Mesothelial cell of epicardium (in vitro differentiated cells): ENCODE measurements around the gene CELA3B. TPM values are rescaled to one million over a fixed set of nuclear protein-coding genes. Genes with fewer than 3 reads are reported as not detected.
"Not testable (repeated sequence)": the region's sequence is repeated elsewhere in the genome, so short reads cannot be mapped to it uniquely, and the experiment has no call there.

ENCODE experiments used
- DNase-seq, 2 experiments: peaks; one replicate each; pipeline ENCODE4 v3.0.0; 2021; ENCODE audit warnings: low spot score in 2 of 2; ENCODE audit not compliant: unreplicated experiment in 2 of 2
- H3K27ac Mint-ChIP-seq: 2 replicates; pipeline ENCODE4 v1.8.0; 2021; ENCODE audit warnings: mixed read lengths
- H3K27me3 Mint-ChIP-seq: 2 replicates; pipeline ENCODE4 v1.8.0; 2021; ENCODE audit warnings: low read depth, mixed read lengths
- H3K36me3 Mint-ChIP-seq: 2 replicates; pipeline ENCODE4 v1.8.0; 2021; ENCODE audit warnings: mixed read lengths
- H3K4me1 Mint-ChIP-seq: 2 replicates; pipeline ENCODE4 v1.8.0; 2021; ENCODE audit warnings: mixed read lengths
- H3K4me3 Mint-ChIP-seq: 2 replicates; pipeline ENCODE4 v1.8.0; 2021; ENCODE audit warnings: mild to moderate bottlenecking, moderate library complexity, mixed read lengths
- H3K9me3 Mint-ChIP-seq: 2 replicates; pipeline ENCODE4 v1.8.0; 2021; ENCODE audit warnings: mixed read lengths
- CTCF ChIP-seq: fragments of 200-600 bp; sonication (generic); IDR thresholded peaks from one replicate; pipeline ENCODE4 v1.5.0; 2021; ENCODE audit warnings: antibody characterized with exemption; ENCODE audit not compliant: unreplicated experiment
- total RNA-seq: library from RNA; stranded (reverse); gene quantifications from 3 replicates; pipeline ENCODE4 v1.2.1, GENCODE V29; 2021

The CELA3B gene
- total RNA-seq, 1 donor from 2014 or later: not detected

GRCh38 chr1:21999645-22000044 lies 22.8 kb downstream of the CELA3B start:
- H3K4me3 Mint-ChIP-seq, DNase-seq, H3K27me3 Mint-ChIP-seq, H3K36me3 Mint-ChIP-seq, H3K4me1 Mint-ChIP-seq, H3K27ac Mint-ChIP-seq, H3K9me3 Mint-ChIP-seq: not testable (repeated sequence)

- TF ChIP-seq CTCF: no peak
- no peaks in the 10 kb centered on the region for H3K36me3 Mint-ChIP-seq
- H3K4me3 Mint-ChIP-seq: no peak within 1 kb of the TSS
- no peak for DNase-seq
- H3K9me3 Mint-ChIP-seq: no peaks in the 10 kb centered on the region
- H3K27me3 Mint-ChIP-seq: no peaks in the 10 kb centered on the region
- peaks cover 2% of the 10 kb centered on the region for H3K4me1 Mint-ChIP-seq
- no peak within 1 kb of the TSS for H3K27ac Mint-ChIP-seq
Measured at GRCh38 chr1:22001409-22001808, 24.6 kb downstream of the CELA3B start, which contains the start of gene CELA3A. Gene CELA3A, plus strand, starts transcription at chr1:22001657. Its CDS starts 18 bp downstream, at chr1:22001675.

GRCh38 chr1:22002461-22002860 lies 25.6 kb downstream of the CELA3B start:
- H3K36me3 Mint-ChIP-seq, H3K4me1 Mint-ChIP-seq, H3K9me3 Mint-ChIP-seq, DNase-seq, H3K27me3 Mint-ChIP-seq, H3K4me3 Mint-ChIP-seq, H3K27ac Mint-ChIP-seq: not testable (repeated sequence)

- H3K4me1 Mint-ChIP-seq, H3K4me3 Mint-ChIP-seq, H3K27me3 Mint-ChIP-seq, DNase-seq, H3K9me3 Mint-ChIP-seq, H3K36me3 Mint-ChIP-seq, H3K27ac Mint-ChIP-seq: not testable (repeated sequence)
Measured at GRCh38 chr1:22002875-22003274, 26.1 kb downstream of the CELA3B start.

GRCh38 chr1:22003959-22004358 lies 27.1 kb downstream of the CELA3B start:
- H3K9me3 Mint-ChIP-seq, DNase-seq, H3K27me3 Mint-ChIP-seq, H3K4me3 Mint-ChIP-seq, H3K4me1 Mint-ChIP-seq, H3K36me3 Mint-ChIP-seq, H3K27ac Mint-ChIP-seq: not testable (repeated sequence)

- H3K4me3 Mint-ChIP-seq, H3K27me3 Mint-ChIP-seq: not testable (repeated sequence)
Measured at GRCh38 chr1:22005261-22006149, 28.7 kb downstream of the CELA3B start.

GRCh38 chr1:22006736-22007135 lies 29.9 kb downstream of the CELA3B start:
- not testable (repeated sequence) for DNase-seq, H3K9me3 Mint-ChIP-seq, H3K27ac Mint-ChIP-seq, H3K4me3 Mint-ChIP-seq, H3K4me1 Mint-ChIP-seq, H3K36me3 Mint-ChIP-seq, H3K27me3 Mint-ChIP-seq

More at GRCh38 chr1:22005261-22006149, 28.7 kb downstream of the CELA3B start:
- not testable (repeated sequence) for H3K4me1 Mint-ChIP-seq, H3K9me3 Mint-ChIP-seq, H3K36me3 Mint-ChIP-seq, H3K27ac Mint-ChIP-seq, DNase-seq

- H3K9me3 Mint-ChIP-seq, H3K36me3 Mint-ChIP-seq, H3K4me3 Mint-ChIP-seq, H3K4me1 Mint-ChIP-seq, H3K27ac Mint-ChIP-seq, H3K27me3 Mint-ChIP-seq, DNase-seq: not testable (repeated sequence)
Measured at GRCh38 chr1:22007262-22007661, 30.4 kb downstream of the CELA3B start.

- not testable (repeated sequence) for H3K27ac Mint-ChIP-seq, H3K36me3 Mint-ChIP-seq, H3K4me3 Mint-ChIP-seq, DNase-seq, H3K4me1 Mint-ChIP-seq, H3K9me3 Mint-ChIP-seq, H3K27me3 Mint-ChIP-seq
Measured at GRCh38 chr1:22009566-22009965, 32.7 kb downstream of the CELA3B start.

- H3K27me3 Mint-ChIP-seq, H3K9me3 Mint-ChIP-seq, H3K36me3 Mint-ChIP-seq, H3K4me3 Mint-ChIP-seq, DNase-seq, H3K4me1 Mint-ChIP-seq, H3K27ac Mint-ChIP-seq: not testable (repeated sequence)
Measured at GRCh38 chr1:22012752-22013151, 35.9 kb downstream of the CELA3B start.

- not testable (repeated sequence) for H3K27me3 Mint-ChIP-seq, H3K4me1 Mint-ChIP-seq, H3K9me3 Mint-ChIP-seq, DNase-seq, H3K36me3 Mint-ChIP-seq, H3K27ac Mint-ChIP-seq, H3K4me3 Mint-ChIP-seq
Measured at GRCh38 chr1:22014575-22015206, 37.9 kb downstream of the CELA3B start.
